OCI-LY7 (cell line): ENCODE data around the gene HAVCR1. TPM values are rescaled to one million over a fixed set of nuclear protein-coding genes. Genes with fewer than 3 reads are reported as not detected.
A peak's percentile ranks its signal among the peaks of the same experiment; 100 is the strongest.
"Not testable (repeated sequence)": the region's sequence is repeated elsewhere in the genome, so short reads cannot be mapped to it uniquely, and the experiment has no call there.

Experiments
- BruUV-seq: library from RNA; stranded (reverse); fragments of 400-500 nt; replicated peaks from 2 replicates; lab custom pipeline; 2021; lab: Mats Ljungman, UMichigan
- CTCF ChIA-PET: fragments of 300-600 bp; sonication (Branson Sonifier 250); formaldehyde crosslinking; loops from one replicate; lab custom pipeline; 2022; ENCODE audit warnings: antibody characterized with exemption; ENCODE audit not compliant: unreplicated experiment; lab: Charles Lee
- POLR2A ChIA-PET: fragments of 300-600 bp; sonication (Branson Sonifier 250); formaldehyde crosslinking; loops from one replicate; lab custom pipeline; 2022; ENCODE audit warnings: antibody characterized with exemption; lab: Charles Lee
- DNase-seq: peaks from one replicate; pipeline ENCODE4 v3.0.0-alpha.2; 2015; ENCODE audit warnings: low spot score
- H2AFZ ChIP-seq: fragments of 200-600 bp; sonication (generic), shearing (Covaris generic); 2 replicates; pipeline ENCODE4 v1.6.1; 2014; ENCODE audit warnings: mild to moderate bottlenecking, antibody characterized with exemption, low read length, moderate library complexity
- H3K27ac ChIP-seq: fragments of 200-600 bp; sonication (generic); 2 replicates; pipeline ENCODE4 v1.5.1; 2014; ENCODE audit warnings: mixed run types, low read depth, mild to moderate bottlenecking, moderate library complexity, low read length, inconsistent platforms; ENCODE audit not compliant: poor library complexity, severe bottlenecking
- H3K36me3 ChIP-seq: fragments of 200-600 bp; sonication (generic); 2 replicates; pipeline ENCODE4 v1.6.1; 2014; ENCODE audit warnings: mild to moderate bottlenecking, antibody characterized with exemption, low read length, moderate library complexity, mixed read lengths; ENCODE audit not compliant: insufficient read depth
- H3K4me1 ChIP-seq: fragments of 200-600 bp; sonication (generic); 2 replicates; pipeline ENCODE4 v1.5.1; 2014; ENCODE audit warnings: mild to moderate bottlenecking, low read length; ENCODE audit not compliant: insufficient read depth, poor library complexity, severe bottlenecking
- H3K4me2 ChIP-seq: fragments of 200-600 bp; sonication (generic); 2 replicates; pipeline ENCODE4 v1.6.1; 2014; ENCODE audit warnings: mild to moderate bottlenecking, low read length
- H3K4me3 ChIP-seq: fragments of 200-600 bp; sonication (generic); 2 replicates; pipeline ENCODE4 v1.5.1; 2014; ENCODE audit warnings: mild to moderate bottlenecking, low read depth, low read length; ENCODE audit not compliant: poor library complexity, severe bottlenecking
- H3K79me2 ChIP-seq: fragments of 200-600 bp; sonication (generic); 2 replicates; pipeline ENCODE4 v1.6.1; 2016; ENCODE audit warnings: low read depth, mild to moderate bottlenecking, low read length, moderate library complexity, mixed read lengths; ENCODE audit not compliant: insufficient read depth
- H3K9me2 ChIP-seq: fragments of 200-600 bp; sonication (generic); 2 replicates; pipeline ENCODE4 v1.6.1; 2016; ENCODE audit warnings: mild to moderate bottlenecking, low read length, mixed read lengths; ENCODE audit not compliant: insufficient read depth
- H3K9me3 ChIP-seq: fragments of 200-600 bp; sonication (generic); 2 replicates; pipeline ENCODE4 v1.6.1; 2014; ENCODE audit warnings: mild to moderate bottlenecking, mixed run types, low read length, mixed read lengths
- H4K20me1 ChIP-seq: fragments of 200-600 bp; sonication (generic); 2 replicates; pipeline ENCODE4 v1.6.1; 2014; ENCODE audit warnings: mild to moderate bottlenecking, antibody characterized with exemption, low read length, moderate library complexity, mixed read lengths; ENCODE audit not compliant: insufficient read depth
- EZH2phosphoT487 ChIP-seq: fragments of 200-600 bp; sonication (generic); IDR thresholded peaks from 2 replicates; pipeline ENCODE4 v1.6.1; 2018; ENCODE audit warnings: low read depth, borderline replicate concordance, mild to moderate bottlenecking, mixed run types, antibody characterized with exemption, low read length, moderate library complexity, mixed read lengths
- intact Hi-C: fragments of 100-400 bp; cut with micrococcal nuclease; formaldehyde crosslinking; loops from one replicate; pipeline ENCODE4 v1.10.0; 2022; ENCODE audit not compliant: unreplicated experiment
- total RNA-seq, 2 experiments: library from RNA; depleted of rRNA in 1 of 2; stranded (reverse); fragments of >200 nt in 1 of 2; shearing (Covaris generic) in 1 of 2; gene quantifications; 2 replicates each; pipeline ENCODE4 v1.2.3, GENCODE V29; 2014 to 2022
- TF ChIP-seq, protein P1 (sequence below): fragments of 200-600 bp; sonication (generic); conservative IDR thresholded peaks from 2 replicates; pipeline ENCODE4 v1.5.1; 2014; ENCODE audit warnings: mild to moderate bottlenecking, antibody characterized with exemption, low read length, moderate library complexity, mixed read lengths

The HAVCR1 gene
- total RNA-seq, 2 experiments from 2014 or later, result not detected

DNA sequence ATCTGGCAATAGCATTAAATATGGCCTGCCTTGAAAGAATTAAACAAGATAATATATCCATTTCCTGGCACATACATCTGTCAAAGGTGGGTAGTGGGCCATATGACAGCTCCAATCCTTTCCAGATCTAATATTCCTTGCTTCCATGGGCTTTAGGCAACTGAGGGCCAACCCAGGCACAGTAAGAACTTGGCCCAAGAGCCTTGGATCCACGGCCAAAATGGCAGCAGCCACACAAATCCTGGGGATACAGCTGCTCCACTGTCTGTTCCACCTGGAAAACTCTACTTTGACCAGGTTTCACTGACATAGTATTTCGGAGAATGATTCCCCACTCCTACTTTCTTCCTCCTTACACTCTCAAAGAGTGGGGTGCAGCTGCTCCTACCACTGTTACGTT, 13.3 kb downstream of the HAVCR1 start:
- no TSS peak for BruUV-seq
- ChIA-PET CTCF (interaction anchor here (0.5 kb wide), 1 partner anchor 86 kb away, joined by 3 read pairs; no protein-coding TSS in a partner anchor), POLR2A (interaction anchor here (0.9 to 1.9 kb wide), 3 partner anchors 10 to 131 kb away, joined by 3 to 11 read pairs (median 3); no protein-coding TSS in a partner anchor)
- Histone ChIP-seq H3K27ac (no peak overlapping the region), H2AFZ (no peak overlapping the region), H3K4me3 (no peak overlapping the region), H3K36me3 (no peaks in the 10 kb centered on the region), H3K9me2 (no peaks in the 10 kb centered on the region), H3K4me1 (no peaks in the 10 kb centered on the region), H3K4me2 (no peak overlapping the region), H3K79me2 (no peaks in the 10 kb centered on the region), H3K9me3 (no peaks in the 10 kb centered on the region), H4K20me1 (no peaks in the 10 kb centered on the region)
- no peak for DNase-seq
- TF ChIP-seq, protein P1, sequence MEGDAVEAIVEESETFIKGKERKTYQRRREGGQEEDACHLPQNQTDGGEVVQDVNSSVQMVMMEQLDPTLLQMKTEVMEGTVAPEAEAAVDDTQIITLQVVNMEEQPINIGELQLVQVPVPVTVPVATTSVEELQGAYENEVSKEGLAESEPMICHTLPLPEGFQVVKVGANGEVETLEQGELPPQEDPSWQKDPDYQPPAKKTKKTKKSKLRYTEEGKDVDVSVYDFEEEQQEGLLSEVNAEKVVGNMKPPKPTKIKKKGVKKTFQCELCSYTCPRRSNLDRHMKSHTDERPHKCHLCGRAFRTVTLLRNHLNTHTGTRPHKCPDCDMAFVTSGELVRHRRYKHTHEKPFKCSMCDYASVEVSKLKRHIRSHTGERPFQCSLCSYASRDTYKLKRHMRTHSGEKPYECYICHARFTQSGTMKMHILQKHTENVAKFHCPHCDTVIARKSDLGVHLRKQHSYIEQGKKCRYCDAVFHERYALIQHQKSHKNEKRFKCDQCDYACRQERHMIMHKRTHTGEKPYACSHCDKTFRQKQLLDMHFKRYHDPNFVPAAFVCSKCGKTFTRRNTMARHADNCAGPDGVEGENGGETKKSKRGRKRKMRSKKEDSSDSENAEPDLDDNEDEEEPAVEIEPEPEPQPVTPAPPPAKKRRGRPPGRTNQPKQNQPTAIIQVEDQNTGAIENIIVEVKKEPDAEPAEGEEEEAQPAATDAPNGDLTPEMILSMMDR, result no peak
- no peak for TF ChIP-seq EZH2phosphoT487
- intact Hi-C loops, result no loop called here

DNA sequence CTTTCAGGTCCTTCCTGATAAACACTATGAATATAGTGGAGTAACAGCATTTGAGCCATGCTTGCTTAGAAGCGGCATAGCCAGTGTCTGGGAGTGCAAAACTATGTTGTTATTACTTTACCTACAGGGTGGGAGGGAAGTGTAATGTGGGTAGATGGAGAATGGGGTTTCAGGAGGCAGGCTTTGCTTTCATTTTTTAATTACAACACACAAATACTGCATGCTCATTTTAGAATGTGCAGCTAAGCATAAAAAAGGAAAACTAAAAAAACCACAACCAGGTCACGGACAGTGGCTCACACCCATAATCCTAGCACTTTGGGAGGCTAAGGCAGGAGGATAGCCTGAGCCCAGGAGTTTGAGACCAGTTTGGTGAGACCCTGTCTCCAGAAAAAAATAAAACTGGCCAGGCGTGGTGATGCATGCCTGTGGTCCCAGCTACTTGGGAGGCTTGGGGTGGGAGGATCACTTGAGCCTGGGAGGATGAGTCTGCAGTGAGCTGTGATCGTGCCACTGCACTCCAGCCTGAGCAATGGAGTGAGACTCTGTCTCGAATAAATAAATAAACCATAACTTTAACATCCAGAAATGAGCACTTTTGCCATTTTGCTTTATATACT, 20.2 kb downstream of the HAVCR1 start:
- Histone ChIP-seq H3K4me2 (peak overlapping the region; percentile 61), H3K9me3 (no peaks in the 10 kb centered on the region), H2AFZ (peak overlapping the region; percentile 70), H3K79me2 (no peaks in the 10 kb centered on the region), H3K4me1 (peaks cover 23% of the 10 kb centered on the region), H3K36me3 (no peaks in the 10 kb centered on the region), H3K9me2 (no peaks in the 10 kb centered on the region), H3K4me3 (peak overlapping the region; percentile 7), H4K20me1 (no peaks in the 10 kb centered on the region), H3K27ac (no peak overlapping the region)
- BruUV-seq, result no TSS peak
- ChIA-PET POLR2A (interaction anchor here (0.5 to 1.1 kb wide), 4 partner anchors 15 to 201 kb away, joined by 3 to 4 read pairs (median 4); no protein-coding TSS in a partner anchor), CTCF (no interaction called here)
- intact Hi-C loops, result no loop called here
- no peak for TF ChIP-seq EZH2phosphoT487
- TF ChIP-seq, protein P1, result no peak
- DNase-seq, result peak; percentile 16

DNA sequence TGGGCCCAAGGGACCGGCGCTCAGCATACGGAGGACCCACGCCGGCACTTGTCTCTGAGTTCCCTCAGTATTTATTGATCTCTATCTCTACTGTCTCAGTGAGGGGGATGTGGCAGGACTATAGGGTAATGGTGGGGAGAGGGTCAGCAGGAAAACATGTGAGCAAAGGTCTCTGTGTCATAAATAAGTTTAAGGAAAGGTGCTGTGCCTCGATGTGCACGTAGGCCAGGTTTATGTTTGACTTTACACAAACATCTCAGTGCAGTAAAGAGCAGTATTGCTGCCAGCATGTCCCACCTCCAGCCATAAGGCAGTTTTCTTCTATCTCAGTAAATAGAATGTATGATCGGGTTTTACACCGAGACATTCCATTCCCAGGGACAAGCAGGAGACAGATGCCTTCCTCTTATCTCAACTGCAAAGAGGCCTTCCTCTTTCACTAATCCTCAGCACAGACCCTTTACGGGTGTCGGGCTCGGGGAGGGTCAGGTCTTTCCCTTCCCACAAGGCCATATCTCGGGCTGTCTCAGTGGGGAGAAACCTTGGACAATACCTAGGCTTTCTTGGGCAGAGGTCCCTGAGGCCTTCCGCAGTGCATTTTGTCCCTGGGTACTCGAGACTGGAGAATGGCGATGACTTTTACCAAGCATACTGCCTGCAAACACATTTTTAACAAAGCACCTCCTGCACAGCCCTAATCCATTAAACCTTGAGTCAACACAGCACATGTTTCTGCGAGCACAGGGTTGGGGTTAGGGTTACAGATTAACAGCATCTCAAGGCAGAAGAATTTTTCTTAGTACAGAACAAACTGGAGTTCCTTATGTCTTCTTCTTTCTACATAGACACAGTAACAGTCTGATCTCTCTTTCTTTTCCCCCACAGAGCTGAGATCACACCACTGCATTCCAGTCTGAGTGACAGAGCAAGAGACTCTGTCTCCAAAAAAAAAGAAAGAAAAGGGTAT, 24.5 kb downstream of the HAVCR1 start:
- H3K4me3 ChIP-seq, H4K20me1 ChIP-seq, CTCF ChIA-PET, H3K9me2 ChIP-seq, H3K79me2 ChIP-seq, H3K36me3 ChIP-seq, H3K9me3 ChIP-seq, DNase-seq, H3K27ac ChIP-seq, intact Hi-C loops, BruUV-seq, H3K4me2 ChIP-seq: not testable (repeated sequence)
- Histone ChIP-seq H2AFZ (peak overlapping the region; percentile 47), H3K4me1 (peaks cover 37% of the 10 kb centered on the region)
- POLR2A ChIA-PET, result interaction anchor here (0.9 kb wide), 1 partner anchor 639 kb away, joined by 4 read pairs; no protein-coding TSS in a partner anchor
